Measurements from ENCODE around the gene TSR3.
"Not testable (repeated sequence)": the region's sequence is repeated elsewhere in the genome, so short reads cannot be mapped to it uniquely, and the experiment has no call there.

TSR3 gene

DNA sequence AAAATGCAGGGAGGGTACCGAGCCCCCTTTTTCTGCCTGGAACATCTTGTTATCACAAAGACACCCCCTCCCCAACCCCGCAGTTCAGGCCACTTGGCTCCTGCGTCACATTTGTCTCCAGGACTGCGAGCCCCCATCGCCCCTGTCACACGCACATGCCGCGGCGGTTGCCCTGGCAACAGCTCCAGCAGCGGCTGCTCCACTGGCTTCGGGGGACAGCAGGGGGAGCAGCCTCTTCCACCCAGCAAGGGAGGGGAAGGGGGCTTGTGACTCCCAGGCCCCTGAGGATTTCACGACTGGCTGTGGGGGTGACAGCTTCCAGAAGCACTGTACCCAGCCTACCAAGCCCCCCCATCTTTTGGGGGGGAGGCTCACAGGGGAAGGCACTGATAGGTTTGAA lies 15.7 kb downstream of the TSR3 start:
- no peak for DNase-seq

DNA sequence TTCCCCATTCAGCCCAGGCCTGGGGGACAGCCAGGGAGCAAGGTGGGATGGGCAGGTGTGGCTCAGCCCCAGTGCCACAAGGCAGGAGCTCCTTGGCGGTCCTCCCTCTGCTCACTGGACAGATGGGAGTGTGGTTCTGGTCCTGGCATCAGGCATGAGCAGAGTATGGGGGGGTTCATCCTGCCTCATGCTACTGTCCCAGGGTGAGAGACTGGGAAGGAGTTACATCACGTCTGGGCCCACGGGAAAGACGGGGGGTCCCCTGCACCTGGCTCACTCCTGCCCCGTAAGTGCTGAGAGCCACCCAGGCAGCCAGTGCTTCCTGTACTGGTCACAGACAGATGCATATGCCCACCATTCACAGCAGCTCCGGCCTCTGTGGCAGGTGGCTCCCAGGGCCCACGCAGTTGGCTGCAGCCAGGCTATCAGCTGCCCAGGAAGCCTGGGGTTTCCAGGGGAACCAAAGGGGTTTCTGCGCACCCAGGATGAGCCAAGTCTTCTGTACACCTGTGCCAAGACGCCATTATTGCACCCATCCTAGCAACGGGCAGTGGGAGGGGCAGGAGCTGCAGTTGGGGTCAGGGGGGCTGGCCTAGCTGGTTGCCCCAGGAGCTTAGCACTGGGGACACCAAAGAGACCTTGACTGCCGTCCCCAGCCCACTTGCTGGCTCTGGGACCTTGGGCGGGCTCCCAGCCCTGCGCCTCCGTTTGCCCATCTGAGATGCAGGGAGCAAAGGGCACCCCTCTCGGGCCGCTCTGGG lies 16.3 kb downstream of the TSR3 start:
- no peak for DNase-seq

DNA sequence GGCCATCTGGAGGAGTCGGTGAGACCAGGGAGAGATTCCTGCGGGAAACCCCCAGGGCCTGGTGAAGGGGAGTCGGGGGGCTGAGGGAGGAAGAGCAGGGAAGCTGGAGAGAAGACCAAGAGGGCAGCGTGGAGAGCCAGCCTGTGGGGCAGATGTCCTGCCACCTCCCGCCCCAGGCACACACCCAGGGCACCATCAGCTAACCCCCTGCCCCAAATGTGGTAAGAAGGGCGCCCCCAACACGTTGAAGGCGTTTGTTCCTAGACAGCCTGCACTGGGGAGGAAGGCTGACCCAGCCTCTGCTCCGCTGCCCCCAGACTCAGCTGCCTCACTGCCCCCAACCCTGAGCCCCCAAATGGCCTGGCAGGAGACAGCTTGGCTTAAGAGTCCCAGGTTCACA lies 16.9 kb downstream of the TSR3 start:
- no peak for DNase-seq

DNA sequence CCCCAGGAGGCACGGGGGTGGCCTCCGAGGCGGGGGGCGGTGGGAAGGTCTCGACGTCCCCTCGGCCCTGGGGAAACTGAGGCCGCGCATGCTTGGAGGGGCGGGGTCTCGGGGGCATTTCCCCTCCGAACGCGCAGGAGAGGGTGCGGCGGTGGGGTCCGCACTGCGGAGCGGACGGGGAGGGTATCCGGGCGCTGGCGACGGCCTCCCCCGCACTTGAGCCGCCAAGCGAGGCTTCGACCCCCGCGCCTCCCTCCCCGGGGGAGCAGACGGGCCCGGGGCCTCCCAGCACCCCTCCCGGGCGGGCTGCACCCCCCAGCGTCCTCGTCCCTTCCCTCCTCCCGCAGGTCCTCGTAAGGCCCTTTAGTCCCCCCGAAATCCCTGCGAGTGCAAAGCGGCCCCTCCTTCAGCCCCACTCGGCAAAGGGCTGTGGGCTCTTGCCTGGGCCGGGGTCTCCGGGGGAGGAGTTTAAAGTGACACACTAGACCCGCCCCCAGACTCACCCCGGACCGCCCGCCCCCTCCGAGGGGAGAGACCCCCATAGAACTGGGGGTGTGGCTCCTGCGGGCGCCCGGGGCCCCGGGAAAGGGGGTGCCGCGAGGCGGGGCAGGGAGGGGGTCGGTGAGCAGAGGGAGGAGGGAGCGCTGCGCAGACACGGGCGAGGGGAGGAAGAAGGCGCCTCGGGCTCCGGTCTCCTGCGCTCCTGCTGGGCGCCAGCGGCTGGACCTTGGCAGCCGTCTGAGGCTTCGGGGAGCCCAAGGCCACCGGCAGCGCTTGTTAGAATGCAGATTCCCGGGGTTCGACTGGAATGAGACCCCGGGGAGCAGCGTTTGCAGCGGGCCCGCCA lies 17.6 kb downstream of the TSR3 start:
- DNase-seq, result no peak

DNA sequence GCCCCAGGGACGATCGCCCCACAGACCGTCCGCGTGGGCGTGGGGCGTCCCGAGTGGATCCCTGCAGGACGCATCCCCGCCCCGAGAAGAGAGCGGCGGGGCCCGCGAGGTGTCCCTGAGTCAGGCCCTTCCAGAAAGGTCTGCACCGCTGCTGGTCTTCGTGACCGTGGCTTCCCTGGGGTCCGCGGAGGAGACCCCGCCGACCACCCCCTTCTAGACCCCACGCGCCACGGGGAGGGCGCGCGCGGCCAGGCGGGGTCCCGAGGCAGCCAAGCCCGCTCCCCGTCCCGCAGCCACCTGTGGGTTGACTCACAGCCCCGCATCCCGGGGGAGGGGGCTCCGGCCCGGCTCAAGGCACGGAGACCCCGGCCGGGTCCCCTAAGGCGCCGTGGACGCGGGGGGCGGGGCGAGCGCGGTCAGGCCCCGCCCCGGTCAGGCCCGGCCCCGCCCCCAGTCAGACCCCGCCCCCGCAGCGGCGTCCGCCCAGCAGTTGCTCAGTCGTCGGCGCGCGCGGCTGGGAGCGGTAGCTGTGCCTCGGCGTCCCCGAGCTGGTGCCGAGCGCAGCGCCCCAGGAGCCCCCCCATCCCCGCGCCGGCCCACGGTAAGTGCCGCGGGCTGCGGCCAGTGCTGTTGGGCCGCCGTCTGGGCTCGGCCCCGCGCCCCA lies 18.4 kb downstream of the TSR3 start, which contains the start of gene BAIAP3:
BAIAP3 (plus strand) TSS at position 497 of the 664 bp plus-strand sequence. CDS start 4,905 bp downstream, outside the sequence.
- peak; percentile 62 to 92 (median 79) for DNase-seq

DNA sequence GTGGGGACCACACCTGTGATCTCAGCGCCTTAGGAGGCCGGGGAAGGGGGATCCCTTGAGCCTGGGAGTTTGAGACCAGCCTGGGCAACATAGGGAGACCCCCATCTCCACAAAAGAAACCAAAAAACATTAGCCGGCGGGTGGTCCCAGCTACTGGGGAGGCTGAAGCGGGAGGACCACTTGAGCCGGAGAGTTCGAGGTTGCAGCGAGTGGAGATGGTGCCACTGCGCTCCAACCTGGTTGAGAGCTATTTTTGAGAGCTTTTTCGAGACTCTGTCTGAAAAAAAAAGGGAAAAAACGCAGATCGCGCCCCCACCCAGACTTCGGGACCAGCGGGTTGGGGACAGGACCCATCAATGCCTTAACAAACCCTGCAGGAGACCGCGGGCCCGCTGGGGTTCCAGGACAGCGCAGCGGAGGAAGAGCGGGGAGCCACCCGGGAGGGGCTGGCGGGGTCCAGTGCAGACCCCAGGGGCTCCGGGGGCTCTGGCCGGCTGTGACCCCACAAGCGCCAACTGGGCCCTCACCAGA lies 19.0 kb downstream of the TSR3 start:
- DNase-seq, result no peak

DNA sequence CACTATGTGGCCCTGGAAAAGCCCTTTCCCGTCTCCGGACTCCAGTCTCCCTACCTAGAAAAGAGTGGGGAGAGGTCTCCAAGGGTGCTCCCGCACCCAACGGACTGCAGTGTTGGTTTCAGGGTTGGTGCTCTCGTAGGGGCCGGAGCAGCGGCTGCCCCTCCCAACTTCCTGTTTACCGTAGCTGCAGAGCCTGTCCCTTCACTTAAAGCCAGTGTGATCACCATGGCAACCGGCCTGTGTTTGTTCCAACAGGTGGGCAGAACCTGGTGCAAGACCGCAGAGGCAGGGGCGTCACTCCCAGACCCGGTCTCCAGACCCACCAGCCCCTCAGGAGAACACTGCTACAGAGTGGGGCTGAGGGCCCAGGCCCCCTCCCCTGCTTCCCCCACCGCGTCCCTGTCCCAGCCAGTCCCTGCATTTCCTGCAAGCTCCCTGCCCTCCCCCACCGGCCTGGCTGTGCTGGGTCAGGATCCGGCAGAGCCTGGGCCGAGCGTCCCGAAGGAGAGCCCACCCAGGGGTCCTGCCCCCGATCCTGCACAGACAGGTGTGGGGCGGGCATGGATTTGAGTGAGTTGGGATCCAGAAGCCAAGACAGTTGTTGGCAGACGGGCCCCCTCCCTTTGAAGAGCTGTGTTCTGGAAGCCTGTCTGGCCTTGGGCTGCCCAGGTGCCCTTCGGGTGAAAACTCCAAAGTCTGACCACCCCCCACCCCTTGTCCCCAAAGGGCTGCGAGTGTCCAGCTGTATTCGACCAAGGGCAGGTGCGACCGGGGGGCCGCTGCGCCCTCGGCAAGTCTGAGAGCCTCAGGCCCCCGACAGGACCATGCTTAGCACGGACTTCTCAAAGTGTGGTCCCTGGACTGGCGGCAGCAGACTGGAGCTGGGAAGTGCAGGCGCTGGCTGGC lies 19.7 kb downstream of the TSR3 start:
- DNase-seq, result peak in 1 of 3 donors; percentile 49

DNA sequence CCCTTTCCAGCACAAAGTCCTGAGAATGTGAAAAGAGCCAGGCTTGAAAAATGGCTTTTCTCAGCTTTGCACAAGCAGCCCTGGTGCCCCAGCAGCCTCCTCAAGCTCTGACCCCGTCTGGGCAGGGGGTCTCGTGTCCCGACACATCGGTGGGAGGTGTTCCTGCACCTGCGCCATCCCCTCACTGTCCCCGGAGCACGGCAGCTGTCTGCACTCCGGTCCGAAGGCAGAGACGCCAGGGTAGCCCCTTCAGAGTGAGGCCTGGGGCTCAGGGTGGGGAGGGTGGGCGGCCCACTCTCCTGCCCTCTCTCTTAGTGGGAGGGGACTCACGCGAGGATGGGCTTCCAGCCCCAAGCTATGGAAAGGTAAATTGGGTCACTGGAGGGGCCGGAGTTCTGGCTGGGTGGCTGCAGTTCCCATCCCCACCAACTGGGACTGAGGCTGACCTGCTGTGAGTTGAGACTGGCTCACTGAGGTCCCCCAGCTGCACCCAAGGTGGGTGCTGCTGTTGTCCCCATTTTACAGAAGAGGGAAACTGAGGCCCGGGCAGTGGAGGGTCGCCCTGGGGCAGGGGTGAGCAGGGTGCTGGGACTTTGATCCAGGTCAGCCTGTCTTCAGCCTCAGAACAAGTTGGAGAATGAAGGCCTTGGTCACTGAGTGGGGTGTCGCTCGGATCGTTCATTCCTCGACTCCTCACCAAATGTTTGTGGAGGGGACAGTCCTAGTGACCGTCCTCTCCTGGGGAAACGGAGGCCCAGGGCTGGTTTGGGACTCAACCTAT lies 20.6 kb downstream of the TSR3 start:
- DNase-seq, result no peak

DNA sequence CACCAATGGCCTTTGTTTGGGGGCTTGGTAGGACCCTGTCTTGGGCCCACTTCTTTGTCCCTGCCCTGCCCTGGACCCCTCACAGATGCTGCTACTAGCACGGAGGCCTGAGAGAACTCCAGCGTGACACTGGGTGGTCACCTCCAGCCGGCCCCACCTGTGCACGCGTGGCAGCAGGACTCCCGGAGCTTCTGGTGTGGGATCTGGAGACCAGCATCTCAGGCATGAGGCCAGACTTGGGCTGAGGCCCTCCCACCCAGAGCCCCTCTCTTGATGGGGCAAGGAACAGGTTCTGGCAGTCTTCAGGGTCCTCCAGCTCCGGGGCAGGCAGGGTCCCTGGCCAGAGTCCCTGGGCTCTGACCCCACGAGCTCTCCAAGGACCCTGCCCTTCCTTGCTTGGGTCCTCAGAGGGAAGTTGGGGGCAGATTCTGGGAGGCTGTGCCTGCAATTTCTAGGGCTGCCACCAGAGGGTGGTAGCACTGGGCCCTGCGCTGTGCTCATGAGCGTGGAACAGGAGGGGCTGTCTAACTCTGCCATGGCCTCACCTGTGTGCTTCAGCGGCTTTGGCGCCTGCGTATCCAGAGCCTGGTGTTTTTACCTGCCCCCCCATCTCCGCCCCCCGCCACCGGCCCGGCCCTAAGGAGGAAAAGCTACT lies 21.3 kb downstream of the TSR3 start:
- DNase-seq, result peak in 1 of 3 donors; percentile 31

DNA sequence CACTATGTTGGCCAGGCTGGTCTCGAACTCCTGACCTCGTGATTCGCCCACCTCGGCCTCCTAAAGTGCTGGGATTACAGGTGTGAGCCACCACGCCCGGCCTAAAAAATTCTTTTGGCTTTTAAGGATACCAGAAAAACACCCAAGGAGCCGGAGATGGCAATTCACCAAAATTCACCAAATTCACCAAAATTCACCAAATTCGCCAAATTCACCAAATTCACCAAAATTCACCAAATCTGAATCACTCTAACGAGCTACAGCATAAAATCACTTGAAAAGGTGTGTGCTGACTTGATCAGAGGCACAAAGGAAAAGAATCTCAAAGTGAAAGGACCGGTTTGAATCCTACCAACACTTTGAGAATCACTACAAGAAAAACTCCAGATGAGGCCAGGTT lies 22.7 kb downstream of the TSR3 start:
- not testable (repeated sequence) for DNase-seq

DNA sequence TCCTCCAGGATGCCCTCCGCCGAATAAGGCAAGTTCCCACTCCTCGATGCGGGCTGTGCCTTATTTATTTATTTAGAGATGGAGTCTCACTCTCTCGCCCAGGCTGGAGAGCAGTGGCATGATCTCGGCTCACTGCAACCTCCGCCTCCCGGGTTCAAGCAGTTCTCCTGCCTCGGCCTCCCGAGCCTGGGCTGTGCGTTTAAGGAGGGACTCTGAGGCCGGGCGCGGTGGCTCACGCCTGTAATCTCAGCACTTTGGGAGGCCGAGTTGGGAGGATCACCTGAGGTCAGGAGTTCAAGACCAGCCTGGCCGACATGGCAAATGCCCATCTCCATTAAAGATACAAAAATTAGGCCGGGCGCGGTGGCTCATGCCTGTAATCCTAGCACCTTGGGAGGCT lies 23.5 kb downstream of the TSR3 start:
- DNase-seq, result not testable (repeated sequence)

DNA sequence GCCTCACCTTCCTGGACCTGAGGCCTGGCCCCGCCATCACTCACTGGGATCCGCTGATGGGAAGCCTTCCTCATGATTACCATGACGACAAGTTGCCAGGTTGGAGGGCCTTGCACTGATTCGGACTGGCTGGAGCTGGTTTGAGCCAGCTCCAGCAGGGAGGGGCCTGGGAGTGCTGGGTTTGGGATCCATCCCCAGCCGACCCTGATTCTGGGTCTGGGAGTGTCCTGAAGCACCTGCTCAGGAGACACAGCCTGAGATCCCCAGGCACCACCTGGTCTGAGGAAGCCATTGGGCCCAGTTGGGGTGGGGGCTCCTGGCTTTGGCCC lies 24.1 kb downstream of the TSR3 start:
- DNase-seq, result no peak

DNA sequence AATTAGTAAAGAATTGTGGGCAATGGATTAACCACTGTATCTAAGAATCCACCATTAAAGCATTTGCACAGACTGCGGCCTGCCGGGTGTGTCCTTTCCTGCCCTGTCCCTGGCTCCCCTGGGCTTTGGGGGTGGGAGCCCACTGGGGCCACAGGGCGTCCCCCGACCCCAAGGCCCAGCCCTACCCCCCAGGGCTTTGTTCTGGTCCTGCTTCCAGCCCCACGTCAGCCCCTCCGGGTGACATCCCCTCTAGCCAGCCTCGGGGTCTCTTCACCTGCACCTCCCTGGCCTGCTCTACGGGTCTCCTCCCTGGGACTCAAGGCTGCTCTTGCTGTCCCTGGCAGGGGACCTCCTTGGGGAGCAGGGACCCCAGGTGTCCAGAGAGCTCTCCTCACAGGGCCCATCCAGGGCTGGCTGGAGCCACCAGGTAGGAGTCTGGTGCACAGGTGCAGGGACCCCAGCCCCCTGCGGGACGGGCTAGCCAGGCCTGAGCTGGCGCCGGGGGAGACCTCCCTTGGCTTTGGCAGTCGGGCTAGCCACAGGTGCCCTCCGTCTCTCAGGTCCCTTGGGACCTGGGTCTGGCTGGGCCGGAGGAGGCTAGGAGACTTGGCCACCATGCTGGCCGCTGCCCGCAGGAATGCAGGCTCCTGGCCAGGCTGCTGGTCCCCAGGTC lies 24.6 kb downstream of the TSR3 start:
- DNase-seq, result no peak

DNA sequence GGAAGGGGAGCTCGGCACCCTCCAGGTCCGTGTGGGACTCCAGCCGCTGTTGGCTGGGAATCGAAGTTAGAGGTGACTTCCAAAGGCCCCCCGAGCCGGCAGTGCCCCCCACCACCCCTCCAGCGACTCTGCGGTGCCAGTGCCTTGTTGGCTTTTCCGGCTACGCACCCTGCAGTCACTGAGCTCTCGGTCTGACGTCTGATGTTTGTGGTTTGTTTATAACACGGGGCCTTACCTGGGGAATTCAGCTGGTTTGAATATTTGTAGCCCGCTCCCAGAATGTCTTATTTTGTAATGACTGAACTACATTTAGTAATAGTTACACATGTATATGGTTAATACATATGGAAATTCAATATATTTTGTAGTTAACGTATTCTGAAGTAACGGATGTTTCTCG lies 25.3 kb downstream of the TSR3 start:
- DNase-seq, result no peak

DNA sequence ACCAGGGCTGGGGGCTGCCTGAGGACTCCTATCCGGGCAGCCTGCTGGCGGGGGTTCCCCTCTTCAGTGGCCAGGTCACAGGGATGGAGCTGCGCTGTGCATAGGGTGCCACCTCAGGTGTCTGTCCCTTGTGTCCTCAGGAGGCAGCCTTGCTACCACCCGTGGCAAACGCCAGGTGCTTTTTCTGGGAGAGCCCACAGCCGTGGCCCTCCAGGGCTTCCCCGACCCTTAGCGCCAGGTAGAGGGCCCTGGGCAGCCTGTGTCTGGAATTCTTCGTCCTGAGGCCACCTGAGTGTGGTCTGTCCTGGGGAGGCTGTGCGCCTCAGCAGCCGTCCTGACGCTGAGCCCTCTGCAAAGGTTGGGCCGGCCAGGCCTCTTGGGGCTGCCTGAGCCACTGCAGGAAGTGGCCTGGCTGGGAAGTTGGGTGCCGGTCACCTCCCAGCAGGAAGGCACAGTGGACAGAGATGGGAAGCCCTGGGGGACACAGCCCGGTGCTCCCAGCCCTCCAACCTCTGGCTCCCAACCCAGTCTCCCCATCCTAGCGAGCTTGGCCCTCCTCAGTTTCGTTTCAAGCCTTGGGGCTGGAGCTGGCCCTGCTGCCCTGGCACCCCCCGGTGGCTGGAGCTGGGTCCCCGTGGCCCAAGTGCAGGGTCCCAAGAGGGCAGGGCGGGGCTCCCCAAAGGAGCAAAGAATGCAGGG lies 25.9 kb downstream of the TSR3 start:
- no peak for DNase-seq

DNA sequence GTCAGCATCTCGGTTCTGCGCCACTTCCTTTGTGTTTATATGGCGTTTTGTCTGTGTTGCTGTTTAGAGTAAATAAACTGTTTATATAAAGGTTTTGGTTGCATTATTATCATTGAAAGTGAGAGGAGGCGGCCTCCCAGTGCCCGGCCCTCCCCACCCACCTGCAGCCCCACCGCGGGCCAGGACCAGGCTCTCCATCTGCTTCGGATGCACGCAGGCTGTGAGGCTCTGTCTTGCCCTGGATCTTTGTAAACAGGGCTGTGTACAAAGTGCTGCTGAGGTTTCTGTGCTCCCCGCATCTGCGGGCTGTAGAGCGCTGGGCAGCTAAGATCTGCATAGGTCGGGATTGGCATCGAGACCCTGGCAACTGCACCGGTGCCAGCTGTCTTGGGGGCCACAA lies 26.4 kb downstream of the TSR3 start:
- no peak for DNase-seq

DNA sequence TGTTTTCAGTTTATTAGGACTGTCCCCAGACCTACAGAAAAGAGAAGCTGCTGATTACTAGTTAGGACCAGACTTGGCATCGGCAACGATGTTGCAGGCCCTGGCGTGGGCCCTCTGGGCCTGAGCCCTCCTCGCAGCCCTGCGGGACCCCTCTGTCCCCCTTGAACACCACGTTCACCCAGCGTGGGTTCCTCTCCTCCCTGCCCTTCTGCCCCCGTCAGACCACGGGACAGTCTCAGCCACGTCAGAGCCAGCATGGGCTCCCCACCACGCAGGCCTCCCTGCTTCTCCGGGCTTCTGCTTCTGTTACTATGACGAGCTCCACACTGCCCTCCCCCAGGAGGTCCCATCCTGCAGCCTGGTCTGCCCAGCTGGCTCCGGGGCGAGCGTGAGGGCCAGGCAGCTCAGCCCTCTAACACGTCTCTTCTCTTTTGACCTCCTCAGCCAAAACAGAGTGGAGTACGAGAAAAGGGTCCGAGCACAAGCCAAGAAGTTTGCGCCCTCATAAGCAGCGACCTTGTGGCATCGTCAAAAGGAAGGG lies 27.3 kb downstream of the TSR3 start:
- DNase-seq, result no peak

DNA sequence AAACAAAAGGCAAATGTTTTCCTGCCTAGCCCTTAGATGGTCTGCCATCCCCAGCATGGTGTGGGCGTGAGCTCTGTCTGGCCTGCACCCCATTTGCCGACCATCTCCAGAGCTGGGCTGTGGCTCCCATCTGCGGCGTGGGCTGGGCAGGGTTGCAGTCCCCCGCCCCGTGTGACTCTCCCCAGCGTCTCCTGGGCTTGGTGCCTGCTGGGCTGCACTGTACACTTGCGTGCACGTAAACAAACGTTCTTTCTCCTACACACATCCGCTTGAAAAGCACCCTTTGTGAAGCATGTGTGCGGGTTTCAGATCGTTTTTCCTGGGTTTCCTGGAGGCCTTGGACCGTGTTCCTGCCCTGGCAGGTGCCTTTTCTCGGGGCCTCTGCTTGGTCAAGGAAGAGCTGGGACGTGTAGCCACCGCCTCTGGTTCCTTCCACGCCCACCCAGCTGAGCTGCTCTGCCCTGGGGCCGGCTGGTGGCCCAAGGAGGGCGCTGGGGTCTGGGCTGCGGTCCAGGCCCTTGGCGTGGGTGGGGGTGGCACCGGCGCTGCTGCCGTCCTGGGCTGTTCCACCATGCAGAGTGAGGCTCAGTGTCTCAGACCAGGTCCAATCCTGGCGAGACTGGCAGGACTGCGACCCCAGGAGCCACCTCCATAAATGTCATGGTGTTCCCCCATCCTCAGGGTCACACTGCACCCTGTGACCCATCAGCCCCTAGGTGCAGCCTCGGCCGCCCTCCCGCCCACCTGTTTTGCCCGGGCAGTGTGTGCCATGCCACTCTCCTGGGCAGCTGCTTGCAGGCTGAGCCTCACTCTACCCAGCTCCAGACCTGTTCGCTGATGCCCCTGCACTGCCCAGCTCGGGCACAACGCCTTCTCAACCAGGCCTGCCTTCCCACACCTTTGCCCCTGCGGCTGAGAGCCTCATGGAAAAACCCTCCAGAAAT lies 28.1 kb downstream of the TSR3 start:
- DNase-seq, result no peak
